SK-N-SH treated with all-trans-retinoic acid at 6 μM for 48 hours (cell line): ENCODE measurements around the gene PZP.

Experiments used
- CREB5 ChIP-seq: fragments of 250-450 bp; sonication (Bioruptor Pico); IDR thresholded peaks from 2 replicates; pipeline ENCODE4 v1.5.1; 2020; ENCODE audit warnings: low read depth, mild to moderate bottlenecking, moderate library complexity
- ISL1 ChIP-seq: fragments of 250-450 bp; sonication (Bioruptor Pico); IDR thresholded peaks from 2 replicates; pipeline ENCODE4 v2.1.2; 2022; ENCODE audit warnings: mild to moderate bottlenecking, moderate library complexity
- PATZ1 ChIP-seq: fragments of 250-450 bp; sonication (Bioruptor Pico); IDR thresholded peaks from 2 replicates; pipeline ENCODE4 v1.8.0; 2020; ENCODE audit warnings: mild to moderate bottlenecking, moderate library complexity, borderline replicate concordance

GRCh38 chr12:9127936-9128663 lies 80.1 kb downstream of the PZP start:
- TF ChIP-seq PATZ1 (CRISPR knock-in tag) (no peak), CREB5 (CRISPR knock-in tag) (no peak), ISL1 (CRISPR knock-in tag) (no peak)
